Keratinocyte (primary cell): ENCODE results near the gene SVOP.

Source experiments
- EZH2 ChIP-seq: IDR thresholded peaks from one replicate; pipeline ENCODE4 v1.6.1; 2012; ENCODE audit warnings: inconsistent platforms, mild to moderate bottlenecking, low read length, moderate library complexity
- TF ChIP-seq, protein P1 (sequence below), 3 experiments: IDR thresholded peaks in 1 of 3; conservative IDR thresholded peaks in 1 of 3; optimal IDR thresholded peaks in 1 of 3; 2 replicates in 2 of 3; 3 replicates in 1 of 3; pipeline versions ENCODE3 to v1.5.1; 2011; ENCODE audit warnings: low read length in 3 of 3, mild to moderate bottlenecking in 3 of 3, moderate library complexity in 2 of 3, control low read depth in 1 of 3, inconsistent platforms in 1 of 3; ENCODE audit not compliant: insufficient read depth in 2 of 3; ENCODE audit errors: extremely low read depth in 1 of 3

DNA sequence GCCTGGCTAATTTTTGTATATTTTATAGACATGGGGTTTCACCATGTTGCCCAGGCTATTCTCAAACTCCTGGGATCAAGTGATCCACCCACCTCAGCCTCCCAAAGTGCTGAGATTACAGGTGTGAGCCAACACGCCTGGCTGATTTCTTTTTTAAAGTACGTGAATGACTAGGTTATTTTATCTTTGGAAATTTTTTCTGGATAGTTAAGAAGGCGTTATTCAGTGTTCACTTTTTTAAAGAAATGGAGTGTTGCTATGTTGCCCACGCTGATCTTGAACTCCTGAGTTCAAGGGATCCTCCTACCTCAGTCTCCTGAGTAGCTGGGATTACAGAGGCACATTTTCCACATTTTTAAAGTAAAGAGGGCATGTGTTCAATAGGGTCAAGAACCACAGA, 58.6 kb downstream of the SVOP start:
- TF ChIP-seq, protein P1, sequence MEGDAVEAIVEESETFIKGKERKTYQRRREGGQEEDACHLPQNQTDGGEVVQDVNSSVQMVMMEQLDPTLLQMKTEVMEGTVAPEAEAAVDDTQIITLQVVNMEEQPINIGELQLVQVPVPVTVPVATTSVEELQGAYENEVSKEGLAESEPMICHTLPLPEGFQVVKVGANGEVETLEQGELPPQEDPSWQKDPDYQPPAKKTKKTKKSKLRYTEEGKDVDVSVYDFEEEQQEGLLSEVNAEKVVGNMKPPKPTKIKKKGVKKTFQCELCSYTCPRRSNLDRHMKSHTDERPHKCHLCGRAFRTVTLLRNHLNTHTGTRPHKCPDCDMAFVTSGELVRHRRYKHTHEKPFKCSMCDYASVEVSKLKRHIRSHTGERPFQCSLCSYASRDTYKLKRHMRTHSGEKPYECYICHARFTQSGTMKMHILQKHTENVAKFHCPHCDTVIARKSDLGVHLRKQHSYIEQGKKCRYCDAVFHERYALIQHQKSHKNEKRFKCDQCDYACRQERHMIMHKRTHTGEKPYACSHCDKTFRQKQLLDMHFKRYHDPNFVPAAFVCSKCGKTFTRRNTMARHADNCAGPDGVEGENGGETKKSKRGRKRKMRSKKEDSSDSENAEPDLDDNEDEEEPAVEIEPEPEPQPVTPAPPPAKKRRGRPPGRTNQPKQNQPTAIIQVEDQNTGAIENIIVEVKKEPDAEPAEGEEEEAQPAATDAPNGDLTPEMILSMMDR (optimal IDR thresholded peaks at IDR 0.05 in 1 of 3, IDR thresholded peaks at IDR 0.05 in 1 of 3, conservative IDR thresholded peaks at IDR 0.05 in 1 of 3; ENCODE audit: extremely low read depth in 1 of 3, insufficient read depth in 2 of 3, low read length in 3 of 3): no peak
- TF ChIP-seq EZH2: no peak
